NCI-H2081 treated with DMSO at 0.1 percent for 48 hours (cell line): Measurements from ENCODE around the gene SMC1A.
"Not testable (repeated sequence)": the region's sequence is repeated elsewhere in the genome, so short reads cannot be mapped to it uniquely, and the experiment has no call there.

Experiments used
- DNase-seq: peaks from one replicate; lab custom pipeline; 2025; lab: John Stamatoyannopoulos, UW

SMC1A gene

DNA sequence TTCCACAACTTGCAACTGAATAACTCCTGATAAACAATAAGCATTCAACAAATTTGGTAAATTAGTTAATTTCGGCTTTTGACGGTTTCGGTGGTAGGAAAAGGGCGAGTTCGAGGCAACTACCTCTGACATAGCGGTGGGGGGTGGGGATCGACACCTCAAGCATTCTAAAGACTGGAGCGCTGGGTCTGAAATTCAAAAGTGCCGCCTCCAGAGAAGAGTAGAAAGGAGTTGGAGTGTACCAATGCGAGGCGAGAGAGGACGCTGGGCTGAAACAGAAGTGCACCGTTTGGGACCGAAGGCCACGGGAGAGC is 725 bp downstream of the SMC1A start:
- no peak for DNase-seq

DNA sequence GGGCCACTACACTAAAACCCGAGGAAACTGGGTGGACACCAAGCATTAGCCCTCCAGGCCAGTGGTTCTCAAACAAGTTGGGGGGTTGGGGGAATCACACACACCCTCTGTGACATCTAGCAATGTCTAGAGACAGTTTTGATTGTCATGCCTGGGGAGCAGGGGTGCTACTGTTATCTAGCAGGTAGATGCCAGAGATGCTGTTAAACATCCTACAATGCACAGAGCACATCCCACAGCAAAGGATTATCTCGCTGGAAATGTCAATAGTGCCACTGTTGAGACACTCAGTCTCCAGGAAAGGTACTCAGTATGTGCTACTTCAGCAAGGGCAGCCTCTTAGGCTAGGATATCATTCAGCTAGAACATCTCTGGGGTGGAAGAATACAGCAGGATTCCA is 1.3 kb downstream of the SMC1A start:
- no peak for DNase-seq

DNA sequence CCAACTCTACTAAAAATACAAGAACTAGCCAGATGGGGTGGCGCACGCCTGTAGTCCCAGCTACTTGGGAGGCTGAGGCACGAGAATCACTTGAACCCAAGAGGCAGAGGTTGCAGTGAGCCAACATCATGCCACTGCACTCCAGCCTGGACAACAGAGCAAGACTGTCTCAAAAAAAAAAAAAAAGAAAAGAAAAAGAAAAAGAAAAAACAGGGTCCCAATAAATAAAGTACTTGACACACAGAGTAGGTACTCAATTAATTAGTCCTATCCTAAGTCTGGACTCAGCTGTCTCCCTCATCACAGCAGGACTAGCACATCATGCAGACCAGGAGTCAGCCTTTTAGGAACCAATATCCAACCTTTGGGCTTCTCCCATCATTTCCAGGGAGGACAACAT is 2.1 kb downstream of the SMC1A start:
- not testable (repeated sequence) for DNase-seq

- no peak for DNase-seq
These were observed 10.0 kb downstream of the SMC1A start for GRCh38 chrX:53412446-53412845.

GRCh38 chrX:53403535-53403934 is 18.9 kb downstream of the SMC1A start:
- no peak for DNase-seq

- no peak for DNase-seq
These were observed 24.2 kb downstream of the SMC1A start for GRCh38 chrX:53398216-53398615.

GRCh38 chrX:53395605-53396298 is 26.7 kb downstream of the SMC1A start:
- DNase-seq: no peak

DNA sequence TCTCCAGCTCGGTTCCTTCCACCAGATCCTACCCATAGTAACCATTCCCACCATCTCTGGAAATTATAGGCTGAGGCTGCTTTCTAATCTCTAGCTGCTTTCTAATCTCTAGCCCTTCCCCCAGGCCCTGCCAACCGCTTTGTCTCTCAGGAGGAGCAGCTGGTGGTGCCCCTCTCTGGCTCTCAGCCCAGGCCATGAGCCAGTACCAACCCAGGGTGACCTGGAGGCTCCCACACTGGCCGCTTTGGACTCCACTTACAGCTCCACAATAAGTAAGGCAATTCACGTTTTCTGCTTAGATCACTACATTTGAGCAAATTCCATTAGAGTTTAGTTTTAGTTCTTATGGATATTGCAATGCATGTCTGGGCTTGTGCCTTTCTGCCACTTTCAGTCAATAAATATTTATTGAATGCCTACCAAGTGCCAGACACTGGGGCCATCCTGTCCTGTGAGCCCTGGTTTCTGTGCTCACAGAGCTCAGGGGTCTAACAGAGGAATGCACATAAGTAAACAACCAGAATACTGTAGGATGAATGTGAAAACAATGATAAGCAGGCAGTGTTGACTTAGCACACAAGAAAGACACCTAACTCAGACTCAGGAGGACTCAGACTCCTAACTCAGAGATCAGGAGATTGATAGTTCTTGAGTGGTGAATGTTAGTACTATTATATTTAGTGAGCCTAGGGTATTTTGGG is 38.9 kb downstream of the SMC1A start:
- no peak for DNase-seq

DNA sequence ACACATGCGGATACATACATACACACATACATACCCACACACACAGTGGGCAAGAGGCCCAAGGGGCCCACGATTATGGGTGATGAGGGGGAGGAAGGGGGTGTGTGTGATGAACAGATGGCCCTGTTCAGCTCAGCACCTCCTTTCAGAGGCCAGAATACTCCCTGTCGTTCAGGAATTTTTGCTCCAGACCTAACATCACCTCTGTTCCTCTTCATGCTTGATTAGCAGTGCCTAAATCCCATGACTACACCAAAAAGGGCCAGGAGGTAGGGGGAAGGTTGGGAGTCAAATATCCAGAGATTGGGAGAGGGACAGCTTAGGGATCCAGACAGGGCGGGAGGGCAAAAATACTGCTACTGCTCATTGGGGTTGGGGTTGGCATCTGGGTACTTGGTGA is 42.7 kb downstream of the SMC1A start:
- DNase-seq: no peak

GRCh38 chrX:53379008-53379710 is 43.3 kb downstream of the SMC1A start:
- DNase-seq: no peak

DNA sequence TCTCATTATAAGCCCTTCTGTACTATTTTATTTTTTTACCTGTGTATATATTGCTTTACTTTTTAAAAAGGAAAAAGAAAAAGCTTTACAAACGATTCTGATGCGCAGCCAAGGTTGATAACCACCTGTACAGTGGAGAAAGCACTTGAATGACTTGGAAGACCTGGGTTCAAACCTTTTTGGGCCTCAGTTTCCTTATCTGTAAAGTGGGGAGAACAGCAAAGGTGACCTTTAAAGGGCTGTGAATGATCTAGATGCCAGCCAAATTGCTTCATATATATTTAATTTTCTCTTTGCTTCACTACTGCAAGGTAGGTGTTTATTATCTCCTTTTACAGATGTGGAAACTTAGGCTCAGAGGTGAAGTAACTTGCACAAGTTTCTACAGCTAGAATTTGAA is 45.0 kb downstream of the SMC1A start:
- no peak for DNase-seq

GRCh38 chrX:53376888-53377287 is 45.6 kb downstream of the SMC1A start:
- no peak for DNase-seq

- DNase-seq: no peak
These were observed 47.5 kb downstream of the SMC1A start for GRCh38 chrX:53374923-53375322.

GRCh38 chrX:53374222-53374820 is 48.1 kb downstream of the SMC1A start:
- no peak for DNase-seq

GRCh38 chrX:53373307-53373706 is 49.1 kb downstream of the SMC1A start:
- DNase-seq: no peak

DNA sequence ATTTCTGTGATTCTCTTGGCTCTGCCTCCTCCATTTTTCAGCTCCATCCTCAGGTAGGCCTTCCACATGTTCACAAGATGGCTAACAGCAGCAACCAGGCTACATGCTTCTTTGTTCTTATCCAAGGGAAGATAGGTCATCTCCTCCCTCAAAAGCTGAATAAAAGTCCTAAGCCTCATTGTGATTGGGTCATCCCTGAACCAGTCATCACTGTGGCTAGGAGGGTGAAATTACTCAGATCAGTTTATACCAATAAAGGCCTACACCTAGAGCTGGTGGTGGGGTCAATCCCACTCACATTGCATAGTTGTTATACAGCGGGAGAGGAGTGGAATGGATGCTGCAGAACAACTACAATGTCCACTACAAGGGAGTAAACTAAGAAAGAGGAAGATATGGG is 56.0 kb downstream of the SMC1A start:
- DNase-seq: not testable (repeated sequence)

GRCh38 chrX:53362449-53362848 is 60.0 kb downstream of the SMC1A start:
- no peak for DNase-seq

DNA sequence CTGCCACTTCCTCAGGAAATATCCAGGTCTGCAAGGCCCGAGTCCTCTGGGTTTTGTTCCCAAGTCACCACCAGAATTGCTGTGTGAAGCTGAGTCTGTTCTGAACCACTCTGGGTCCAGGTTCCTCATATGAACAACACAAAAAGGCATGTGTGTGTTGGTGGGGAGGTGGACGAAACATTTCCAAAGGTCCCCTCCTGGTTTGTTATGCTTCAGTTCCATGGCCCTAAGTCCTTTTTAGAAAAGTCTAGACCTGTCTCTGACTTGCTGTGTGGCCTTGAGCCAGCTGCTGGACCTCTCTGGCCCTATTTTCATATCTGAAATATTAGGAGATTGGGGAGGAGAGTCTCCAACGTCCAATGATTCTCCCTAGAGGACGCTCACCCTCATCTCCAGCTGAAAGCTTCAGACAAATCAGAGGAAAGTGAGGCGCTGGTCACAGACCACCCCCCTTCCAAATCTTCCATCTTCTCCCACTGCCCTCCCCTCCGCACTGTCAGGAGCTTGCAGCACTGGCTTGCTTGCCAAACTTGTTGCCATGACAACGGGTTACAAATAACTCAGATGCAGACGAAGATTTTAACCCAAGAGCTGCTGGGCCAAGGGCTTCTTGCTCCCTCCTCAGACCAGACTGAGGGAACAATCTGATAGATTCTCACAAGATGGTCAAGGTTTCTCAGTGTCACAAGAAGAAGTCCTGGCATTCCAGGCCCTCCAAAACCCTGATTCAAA is 64.5 kb downstream of the SMC1A start:
- no peak for DNase-seq

DNA sequence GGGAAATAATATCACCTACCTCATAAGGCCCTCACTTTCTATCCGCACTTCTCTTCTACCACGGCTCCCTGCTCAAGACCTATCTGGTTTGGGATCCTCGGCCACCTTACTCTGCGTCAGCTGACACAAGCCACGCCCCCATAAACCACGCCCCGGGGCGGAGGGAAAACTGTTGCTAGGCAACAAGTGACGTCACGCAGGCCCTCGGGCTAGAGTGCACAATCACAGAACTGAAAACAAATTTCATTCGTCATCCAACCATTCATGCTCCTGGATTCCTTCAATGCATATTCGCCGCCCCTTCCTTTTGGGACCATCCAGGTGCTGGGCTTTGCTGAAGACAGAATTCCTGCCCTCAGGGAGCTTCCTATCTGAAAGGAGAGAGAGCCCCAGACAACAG is 66.3 kb downstream of the SMC1A start:
- DNase-seq: no peak

GRCh38 chrX:53354669-53355068 is 67.8 kb downstream of the SMC1A start:
- DNase-seq: no peak

DNA sequence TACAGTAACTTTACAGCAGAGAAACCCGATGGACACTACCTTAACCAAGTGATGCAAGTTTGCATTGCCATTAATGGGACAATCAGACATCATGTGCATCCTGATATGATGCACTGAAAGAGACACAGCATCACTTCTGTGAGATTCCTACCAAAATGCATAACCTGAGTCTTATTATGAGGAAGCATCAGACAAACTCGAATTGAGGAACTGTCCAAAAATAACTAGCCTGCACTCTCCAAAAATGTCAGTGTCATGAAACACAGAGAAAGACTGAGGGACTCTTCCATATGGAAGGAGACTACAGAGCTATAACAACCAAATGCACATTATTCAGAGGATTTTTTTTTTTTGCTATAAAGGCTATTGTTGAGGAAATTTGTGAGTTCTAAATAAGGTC is 74.5 kb downstream of the SMC1A start:
- no peak for DNase-seq
